ENCODE measurements around the gene CHD6.

DNA sequence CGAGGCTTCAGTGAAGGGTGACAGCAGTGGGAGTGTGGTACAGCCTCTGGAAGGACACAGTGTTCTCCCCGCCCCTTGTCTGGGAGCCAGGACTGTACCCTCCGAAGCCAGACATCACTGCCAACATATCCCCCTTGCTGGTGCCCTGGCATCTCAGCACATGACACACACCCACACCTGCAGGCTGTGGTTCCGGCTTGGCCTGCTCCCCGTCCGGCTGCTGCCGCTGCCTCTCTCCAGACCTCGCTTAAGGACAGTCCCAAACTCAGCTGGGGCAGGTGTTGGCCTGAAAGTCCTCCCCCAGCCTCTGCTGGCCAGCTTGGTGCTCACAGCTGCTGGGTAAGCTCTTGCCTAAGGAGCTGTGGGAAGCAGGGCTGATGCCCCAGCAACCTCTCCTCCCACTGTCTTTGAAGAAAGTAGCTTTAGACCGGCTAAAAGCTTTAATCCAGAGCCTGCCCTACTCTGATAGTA lies 258.6 kb downstream of the CHD6 start:
- TF ChIP-seq, protein P1, sequence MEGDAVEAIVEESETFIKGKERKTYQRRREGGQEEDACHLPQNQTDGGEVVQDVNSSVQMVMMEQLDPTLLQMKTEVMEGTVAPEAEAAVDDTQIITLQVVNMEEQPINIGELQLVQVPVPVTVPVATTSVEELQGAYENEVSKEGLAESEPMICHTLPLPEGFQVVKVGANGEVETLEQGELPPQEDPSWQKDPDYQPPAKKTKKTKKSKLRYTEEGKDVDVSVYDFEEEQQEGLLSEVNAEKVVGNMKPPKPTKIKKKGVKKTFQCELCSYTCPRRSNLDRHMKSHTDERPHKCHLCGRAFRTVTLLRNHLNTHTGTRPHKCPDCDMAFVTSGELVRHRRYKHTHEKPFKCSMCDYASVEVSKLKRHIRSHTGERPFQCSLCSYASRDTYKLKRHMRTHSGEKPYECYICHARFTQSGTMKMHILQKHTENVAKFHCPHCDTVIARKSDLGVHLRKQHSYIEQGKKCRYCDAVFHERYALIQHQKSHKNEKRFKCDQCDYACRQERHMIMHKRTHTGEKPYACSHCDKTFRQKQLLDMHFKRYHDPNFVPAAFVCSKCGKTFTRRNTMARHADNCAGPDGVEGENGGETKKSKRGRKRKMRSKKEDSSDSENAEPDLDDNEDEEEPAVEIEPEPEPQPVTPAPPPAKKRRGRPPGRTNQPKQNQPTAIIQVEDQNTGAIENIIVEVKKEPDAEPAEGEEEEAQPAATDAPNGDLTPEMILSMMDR (IDR thresholded peaks at IDR 0.05 in 2 of 3, conservative IDR thresholded peaks at IDR 0.05 in 1 of 3; ENCODE audit: borderline replicate concordance in 1 of 3, insufficient read depth in 1 of 3, low read depth in 2 of 3, low read length in 2 of 3), result no peak
- TF ChIP-seq, protein P2, sequence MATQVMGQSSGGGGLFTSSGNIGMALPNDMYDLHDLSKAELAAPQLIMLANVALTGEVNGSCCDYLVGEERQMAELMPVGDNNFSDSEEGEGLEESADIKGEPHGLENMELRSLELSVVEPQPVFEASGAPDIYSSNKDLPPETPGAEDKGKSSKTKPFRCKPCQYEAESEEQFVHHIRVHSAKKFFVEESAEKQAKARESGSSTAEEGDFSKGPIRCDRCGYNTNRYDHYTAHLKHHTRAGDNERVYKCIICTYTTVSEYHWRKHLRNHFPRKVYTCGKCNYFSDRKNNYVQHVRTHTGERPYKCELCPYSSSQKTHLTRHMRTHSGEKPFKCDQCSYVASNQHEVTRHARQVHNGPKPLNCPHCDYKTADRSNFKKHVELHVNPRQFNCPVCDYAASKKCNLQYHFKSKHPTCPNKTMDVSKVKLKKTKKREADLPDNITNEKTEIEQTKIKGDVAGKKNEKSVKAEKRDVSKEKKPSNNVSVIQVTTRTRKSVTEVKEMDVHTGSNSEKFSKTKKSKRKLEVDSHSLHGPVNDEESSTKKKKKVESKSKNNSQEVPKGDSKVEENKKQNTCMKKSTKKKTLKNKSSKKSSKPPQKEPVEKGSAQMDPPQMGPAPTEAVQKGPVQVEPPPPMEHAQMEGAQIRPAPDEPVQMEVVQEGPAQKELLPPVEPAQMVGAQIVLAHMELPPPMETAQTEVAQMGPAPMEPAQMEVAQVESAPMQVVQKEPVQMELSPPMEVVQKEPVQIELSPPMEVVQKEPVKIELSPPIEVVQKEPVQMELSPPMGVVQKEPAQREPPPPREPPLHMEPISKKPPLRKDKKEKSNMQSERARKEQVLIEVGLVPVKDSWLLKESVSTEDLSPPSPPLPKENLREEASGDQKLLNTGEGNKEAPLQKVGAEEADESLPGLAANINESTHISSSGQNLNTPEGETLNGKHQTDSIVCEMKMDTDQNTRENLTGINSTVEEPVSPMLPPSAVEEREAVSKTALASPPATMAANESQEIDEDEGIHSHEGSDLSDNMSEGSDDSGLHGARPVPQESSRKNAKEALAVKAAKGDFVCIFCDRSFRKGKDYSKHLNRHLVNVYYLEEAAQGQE (IDR thresholded peaks at IDR 0.05; ENCODE audit: low read depth), result no peak
- TF ChIP-seq POLR2AphosphoS5 (IDR thresholded peaks at IDR 0.05; ENCODE audit: low read depth, low read length), result no peak
- no peak for TF ChIP-seq EZH2 (IDR thresholded peaks at IDR 0.05)
- no peak for TF ChIP-seq EGR1 (IDR thresholded peaks at IDR 0.05; ENCODE audit: low read depth)
- TF ChIP-seq CEBPB (IDR thresholded peaks at IDR 0.05; ENCODE audit: low read depth), result no peak
- no peak for TF ChIP-seq ELF1 (IDR thresholded peaks at IDR 0.05; ENCODE audit: borderline replicate concordance, low read depth)
- TF ChIP-seq RAD21 (IDR thresholded peaks at IDR 0.05; ENCODE audit: low read depth), result no peak
- no peak for TF ChIP-seq YY1 (IDR thresholded peaks at IDR 0.05; ENCODE audit: extremely low read depth, insufficient replicate concordance, low read depth, low read length)

Measured in HCT116 (cell line).